T-helper 1 cell treated with Interleukin-12 subunit alpha and Interleukin-12 subunit beta and Interleukin-4 antibody, amounts not matched to agents 30 ng/mL and 1 ng/mL, for 36 hours (primary cell): ENCODE results near the gene CABP2. TPM values are rescaled to one million over a fixed set of nuclear protein-coding genes. Genes with fewer than 3 reads are reported as not detected.
"Not testable (repeated sequence)": the region's sequence is repeated elsewhere in the genome, so short reads cannot be mapped to it uniquely, and the experiment has no call there.

ENCODE experiments used
- intact Hi-C: fragments of 100-400 bp; cut with micrococcal nuclease; formaldehyde crosslinking; loops from one replicate; pipeline ENCODE4 v1.15.1; 2024
- total RNA-seq: library from RNA; stranded (reverse); gene quantifications from 2 replicates; pipeline ENCODE4 v1.2.3, GENCODE V29; 2022

CABP2 gene
- total RNA-seq, 1 donor from 2014 or later, result not detected

DNA sequence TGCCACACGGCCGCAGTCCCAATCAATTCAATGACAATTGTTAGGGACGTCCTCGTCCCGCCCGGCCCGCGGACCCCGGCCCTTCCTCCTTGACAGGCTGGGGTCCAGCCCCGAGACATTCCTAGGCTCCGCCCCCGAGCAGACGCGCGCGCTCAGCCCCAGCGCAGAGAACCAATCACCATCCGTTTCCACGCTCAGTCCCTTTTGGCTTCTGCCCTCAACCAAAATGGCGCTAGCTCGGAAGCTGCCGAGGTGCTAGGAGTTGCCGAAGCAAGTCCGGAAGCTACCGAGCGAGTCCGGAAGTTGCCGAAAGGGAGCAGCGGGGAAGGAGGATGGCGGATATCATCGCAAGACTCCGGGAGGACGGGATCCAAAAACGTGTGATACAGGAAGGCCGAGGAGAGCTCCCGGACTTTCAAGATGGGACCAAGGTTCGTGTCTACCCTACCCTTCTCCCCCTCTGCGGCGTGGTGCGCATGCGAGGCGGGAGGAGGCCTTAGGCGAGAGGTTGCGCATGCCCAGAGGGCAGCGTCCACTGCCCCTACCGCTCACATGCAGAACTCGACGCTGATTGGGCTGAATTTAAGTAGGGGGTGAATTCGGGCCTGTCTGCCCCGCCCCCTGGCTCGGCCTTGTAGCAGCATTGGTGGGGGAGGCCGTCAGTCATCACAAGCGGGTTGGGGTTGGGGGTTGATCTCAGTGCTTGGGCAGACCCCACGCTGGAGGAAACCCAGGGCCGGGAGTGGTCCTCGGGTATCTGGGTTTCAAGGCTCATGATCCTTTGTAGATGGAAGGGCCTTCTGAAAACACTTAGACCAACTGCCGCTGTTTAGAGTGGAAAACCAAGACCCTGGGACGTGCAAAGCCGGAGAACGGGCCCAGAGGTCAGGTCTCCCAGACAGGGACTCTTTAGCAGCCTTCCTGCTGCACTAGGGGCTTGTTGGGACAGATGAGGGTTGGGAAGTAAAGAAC is 40.1 kb downstream of the CABP2 start, which contains the start of gene AIP:
AIP (plus strand) TSS at position 200 of the 972 bp plus-strand sequence; CDS start at position 333, 133 bp downstream.
- intact Hi-C loops, result loop anchor here (1.0 to 10.0 kb wide), 8 partner anchors 14 to 1868 kb away; partner anchors contain the start of genes CDK2AP2, MAP3K11, NDUFV1 and PCNX3

DNA sequence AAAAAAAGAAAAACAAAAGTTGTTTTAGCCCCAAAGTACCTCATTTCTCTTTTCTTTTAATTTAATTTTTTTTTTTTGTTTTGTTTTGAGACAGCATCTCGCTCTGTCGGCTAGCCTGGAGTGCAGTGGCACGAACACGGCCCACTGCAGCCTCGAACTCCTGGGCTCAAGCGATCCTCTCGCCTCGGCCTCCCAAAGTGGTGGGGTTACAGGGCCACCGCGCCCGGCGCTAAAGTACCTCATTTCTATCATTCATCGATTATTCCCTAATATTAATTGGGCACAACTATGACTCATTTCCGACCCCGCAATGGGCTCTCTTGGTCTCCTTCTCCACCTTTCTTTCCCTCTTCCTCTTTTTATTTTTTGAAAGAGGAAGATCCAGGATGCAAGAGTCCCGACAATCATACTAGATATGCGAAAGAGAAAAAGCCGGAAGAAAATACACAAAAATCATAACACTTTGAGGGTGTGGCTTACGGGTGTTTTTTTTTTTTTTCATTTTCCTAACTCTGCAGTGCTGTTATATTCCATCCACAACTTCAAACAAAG is 40.9 kb downstream of the CABP2 start:
- intact Hi-C loops, result loop anchor here (1.0 to 10.0 kb wide), 3 partner anchors 13 to 1868 kb away; partner anchors contain the start of genes MAP3K11, PCNX3 and TMEM134

DNA sequence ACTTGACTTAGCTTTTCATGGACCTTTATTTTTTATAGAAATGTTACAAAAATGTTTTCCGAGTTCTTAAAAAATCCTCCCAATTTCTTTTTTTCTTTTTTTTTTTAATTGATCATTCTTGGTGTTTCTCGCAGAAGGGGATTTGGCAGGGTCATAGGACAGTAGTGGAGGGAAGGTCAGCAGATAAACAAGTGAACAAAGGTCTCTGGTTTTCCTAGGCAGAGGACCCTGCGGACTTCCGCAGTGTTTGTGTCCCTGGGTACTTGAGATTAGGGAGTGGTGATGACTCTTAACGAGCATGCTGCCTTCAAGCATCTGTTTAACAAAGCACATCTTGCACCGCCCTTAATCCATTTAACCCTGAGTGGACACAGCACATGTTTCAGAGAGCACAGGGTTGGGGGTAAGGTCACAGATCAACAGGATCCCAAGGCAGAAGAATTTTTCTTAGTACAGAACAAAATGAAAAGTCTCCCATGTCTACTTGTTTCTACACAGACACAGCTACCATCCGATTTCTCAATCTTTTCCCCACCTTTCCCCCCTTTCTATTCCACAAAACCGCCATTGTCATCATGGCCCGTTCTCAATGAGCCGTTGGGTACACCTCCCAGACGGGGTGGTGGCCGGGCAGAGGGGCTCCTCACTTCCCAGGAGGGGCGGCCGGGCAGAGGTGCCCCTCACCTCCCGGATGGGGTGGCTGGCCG is 45.7 kb downstream of the CABP2 start:
- intact Hi-C loops, result not testable (repeated sequence)

DNA sequence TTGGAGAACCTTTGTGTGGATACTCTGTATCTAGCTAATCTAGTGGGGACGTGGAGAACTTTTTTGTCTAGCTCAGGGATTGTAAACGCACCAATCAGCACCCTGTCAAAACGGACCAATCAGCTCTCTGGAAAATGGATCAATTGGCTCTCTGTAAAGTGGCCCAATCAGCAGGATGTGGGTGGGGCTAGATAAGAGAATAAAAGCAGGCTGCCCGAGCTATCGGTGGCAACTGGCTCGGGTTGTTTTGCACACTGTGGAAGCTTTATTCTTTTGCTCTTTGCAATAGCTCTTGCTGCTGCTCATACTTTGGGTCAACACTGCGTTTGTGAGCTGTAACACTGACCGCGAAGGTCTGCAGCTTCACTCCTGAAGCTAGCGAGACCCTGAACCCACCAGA is 46.6 kb downstream of the CABP2 start:
- intact Hi-C loops, result not testable (repeated sequence)

DNA sequence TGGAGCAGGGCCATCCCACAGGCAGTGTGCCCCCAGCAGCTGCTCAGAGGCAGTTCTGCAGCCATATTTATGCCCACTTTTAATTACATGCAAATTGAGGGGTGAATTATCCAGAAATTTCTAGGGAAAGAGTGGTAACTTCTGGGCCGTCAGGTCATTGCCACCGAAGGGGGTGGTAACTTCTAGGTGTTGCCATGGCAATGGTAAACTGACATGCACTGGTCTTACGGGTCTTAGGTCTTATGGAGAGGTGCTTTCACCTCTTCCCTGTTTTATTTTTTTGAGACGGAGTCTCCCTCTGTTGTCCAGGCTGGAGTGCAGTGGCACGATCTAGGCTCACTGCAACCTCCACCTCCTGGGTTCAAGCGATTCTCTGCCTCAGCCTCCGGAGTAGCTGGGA is 50.4 kb downstream of the CABP2 start:
- intact Hi-C loops, result no loop called here

DNA sequence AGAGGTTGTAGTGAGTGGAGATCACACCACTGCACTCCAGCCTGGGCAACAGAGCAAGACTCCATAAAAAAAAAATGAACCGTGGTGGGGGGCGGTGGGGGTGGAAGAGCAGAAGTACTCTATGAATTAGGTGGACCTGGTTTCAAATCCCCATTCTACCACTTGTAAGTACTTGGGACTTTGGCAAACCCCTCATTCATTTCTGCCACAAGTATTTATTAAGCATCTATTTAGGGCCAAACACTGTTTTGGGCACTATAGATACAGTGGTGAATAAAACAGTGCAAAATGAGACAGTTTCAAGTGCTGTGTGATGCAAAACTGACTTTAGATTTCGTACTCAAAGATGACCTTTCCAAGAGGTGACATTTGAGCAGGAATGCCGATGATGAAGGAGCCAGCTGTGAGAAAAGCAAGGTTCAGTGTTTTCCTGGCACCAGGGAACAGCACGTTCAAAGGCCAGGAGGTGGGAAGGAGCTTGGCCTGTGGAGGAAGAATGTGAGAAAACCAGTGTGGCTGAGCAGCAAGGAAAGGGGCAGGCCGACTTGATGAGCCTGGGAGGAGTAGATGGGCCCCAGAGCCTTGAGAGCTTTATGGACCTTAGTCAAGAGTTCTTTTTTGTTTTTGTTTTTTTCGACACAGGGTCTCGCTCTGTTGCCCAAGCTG is 52.8 kb downstream of the CABP2 start:
- intact Hi-C loops, result no loop called here

DNA sequence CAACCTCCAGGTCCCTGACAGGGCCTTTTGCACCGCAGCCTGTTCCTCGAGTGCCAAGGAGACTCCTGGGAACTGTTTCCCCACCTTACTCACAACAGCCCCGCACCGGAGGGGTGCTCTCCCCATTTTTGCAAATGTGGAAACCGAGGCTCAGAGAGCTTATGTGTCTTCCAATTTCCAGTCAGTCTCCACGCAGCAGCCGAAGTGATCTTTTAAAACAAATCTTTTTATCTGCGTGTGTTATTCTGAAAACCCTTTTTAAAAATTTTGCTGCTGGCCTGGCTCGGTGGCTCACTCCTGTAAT is 53.8 kb downstream of the CABP2 start:
- intact Hi-C loops, result loop anchor here (1.0 kb wide), 8 partner anchors 13 to 137 kb away; partner anchors contain the start of genes NDUFV1, POLD4, PPP1CA and RPS6KB2

Other genes starting within 250 kb of the CABP2 start
- 198 and 200 TPM in 2 replicates for gene ANKRD13D, start 234.1 kb downstream of the CABP2 start, total RNA-seq
- gene SSH3, start 219.9 kb downstream of the CABP2 start, total RNA-seq, result 13.0 and 17.3 TPM in 2 replicates
- gene POLD4, start 169.9 kb downstream of the CABP2 start, total RNA-seq, result 58.8 and 62.1 TPM in 2 replicates
- gene CLCF1, start 149.8 kb downstream of the CABP2 start, total RNA-seq, result 0.15 and 0.29 TPM in 2 replicates
- gene RAD9A, start 131.5 kb downstream of the CABP2 start, total RNA-seq, result 39.6 and 47.7 TPM in 2 replicates
- gene PPP1CA, start 121.6 kb downstream of the CABP2 start, total RNA-seq, result 347 and 352 TPM in 2 replicates
- gene TBC1D10C, start 119.4 kb downstream of the CABP2 start, total RNA-seq, result 312 and 319 TPM in 2 replicates
- 0.47 and 0.66 TPM in 2 replicates for gene CARNS1, start 107.8 kb downstream of the CABP2 start, total RNA-seq
- 63.7 and 69.5 TPM in 2 replicates for gene RPS6KB2, start 95.0 kb downstream of the CABP2 start, total RNA-seq
- 406 and 428 TPM in 2 replicates for gene PTPRCAP, start 85.8 kb downstream of the CABP2 start, total RNA-seq
- 242 and 243 TPM in 2 replicates for gene CORO1B, start 80.0 kb downstream of the CABP2 start, total RNA-seq
- not detected in 2 replicates for gene GPR152, start 70.7 kb downstream of the CABP2 start, total RNA-seq
- 3.6 and 4.2 TPM in 2 replicates for gene CABP4, start 68.1 kb downstream of the CABP2 start, total RNA-seq
- gene TMEM134, start 54.2 kb downstream of the CABP2 start, total RNA-seq, result 40.5 and 43.9 TPM in 2 replicates
- gene AIP, start 40.4 kb downstream of the CABP2 start, total RNA-seq, result 149 and 163 TPM in 2 replicates
- gene PITPNM1, start 18.1 kb downstream of the CABP2 start, total RNA-seq, result 118 and 119 TPM in 2 replicates
- 189 and 191 TPM in 2 replicates for gene CDK2AP2, start 15.3 kb downstream of the CABP2 start, total RNA-seq
- 262 TPM in 2 replicates for gene GSTP1, start 60.4 kb upstream of the CABP2 start, total RNA-seq
- 244 and 258 TPM in 2 replicates for gene NDUFV1, start 83.5 kb upstream of the CABP2 start, total RNA-seq
- 6.5 and 6.7 TPM in 2 replicates for gene NUDT8, start 106.5 kb upstream of the CABP2 start, total RNA-seq
- not detected in 2 replicates for gene TBX10, start 116.3 kb upstream of the CABP2 start, total RNA-seq
- gene ACY3, start 127.3 kb upstream of the CABP2 start, total RNA-seq, result 0.37 TPM in 1 of 2 replicates, not detected in the other
- gene ALDH3B2, start 151.2 kb upstream of the CABP2 start, total RNA-seq, result not detected in 2 replicates